ENCODE results near the gene SCFD1.
"Not testable (repeated sequence)": the region's sequence is repeated elsewhere in the genome, so short reads cannot be mapped to it uniquely, and the experiment has no call there.

The SCFD1 gene

DNA sequence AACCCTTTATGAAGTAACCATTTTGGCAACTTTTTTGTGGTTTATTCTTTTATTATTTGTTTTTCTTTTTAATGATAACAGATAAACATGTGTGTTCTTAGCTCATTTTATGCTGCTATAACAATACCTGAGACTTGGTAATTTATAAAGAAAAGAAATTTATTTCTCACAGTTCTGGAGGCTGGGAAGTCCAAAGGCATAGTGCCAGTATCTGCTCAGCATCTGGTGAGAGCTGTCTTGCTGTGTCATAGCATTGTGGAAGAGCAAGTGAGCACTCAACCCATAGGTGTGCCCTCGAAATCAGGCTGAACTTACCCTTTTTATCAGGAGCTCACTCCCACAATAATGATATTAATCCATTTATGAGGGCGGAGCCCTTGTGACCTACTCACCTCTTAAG lies 8.0 kb upstream of the SCFD1 start:
- no peak for DNase-seq

DNA sequence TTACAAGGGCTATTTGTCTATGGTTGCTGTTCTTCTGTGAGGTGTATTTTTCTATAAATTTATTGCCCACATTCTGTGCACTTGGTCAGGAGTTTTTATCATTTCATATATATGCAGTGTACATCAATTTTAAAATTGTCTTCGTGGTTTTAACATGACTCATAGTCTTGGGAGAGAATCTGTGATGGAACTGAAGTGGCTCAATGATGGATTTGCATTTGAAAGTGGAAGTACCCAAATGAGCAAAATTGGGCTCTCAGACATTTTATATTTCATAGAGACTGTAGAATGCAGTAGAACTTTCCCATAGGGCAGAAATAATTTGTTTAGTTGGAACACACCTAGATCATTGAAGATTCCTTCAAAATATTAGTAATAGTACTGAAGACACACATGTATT lies 1.9 kb upstream of the SCFD1 start:
- DNase-seq = no peak

DNA sequence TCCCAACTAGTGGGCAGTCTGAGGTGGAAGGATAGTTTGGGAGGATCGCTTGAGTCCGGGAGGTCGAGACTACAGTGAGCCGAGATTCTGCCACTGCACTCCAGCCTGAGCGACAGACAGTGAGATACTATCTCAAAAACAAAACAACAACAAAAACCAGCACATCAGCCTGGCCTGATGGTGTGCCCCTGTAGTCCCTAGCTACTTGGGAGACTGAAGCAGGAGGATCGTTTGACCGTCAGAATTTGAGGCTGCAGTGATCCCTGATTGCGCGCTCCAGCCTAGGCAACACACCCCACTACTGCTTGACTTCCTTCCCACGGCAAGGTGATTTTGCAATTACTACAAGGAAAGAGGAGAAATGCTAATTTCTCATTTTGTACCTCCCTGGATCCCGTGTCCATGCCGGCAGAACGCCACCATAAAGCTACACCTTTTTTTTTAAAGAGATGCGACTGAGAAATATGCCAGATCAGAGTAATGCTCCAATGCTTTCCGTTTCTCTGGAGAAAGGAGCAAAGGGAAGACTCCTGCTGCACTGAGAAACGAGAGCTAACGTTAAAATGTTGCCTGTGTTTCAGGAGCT lies 672 bp upstream of the SCFD1 start:
- DNase-seq = peak; percentile 13

DNA sequence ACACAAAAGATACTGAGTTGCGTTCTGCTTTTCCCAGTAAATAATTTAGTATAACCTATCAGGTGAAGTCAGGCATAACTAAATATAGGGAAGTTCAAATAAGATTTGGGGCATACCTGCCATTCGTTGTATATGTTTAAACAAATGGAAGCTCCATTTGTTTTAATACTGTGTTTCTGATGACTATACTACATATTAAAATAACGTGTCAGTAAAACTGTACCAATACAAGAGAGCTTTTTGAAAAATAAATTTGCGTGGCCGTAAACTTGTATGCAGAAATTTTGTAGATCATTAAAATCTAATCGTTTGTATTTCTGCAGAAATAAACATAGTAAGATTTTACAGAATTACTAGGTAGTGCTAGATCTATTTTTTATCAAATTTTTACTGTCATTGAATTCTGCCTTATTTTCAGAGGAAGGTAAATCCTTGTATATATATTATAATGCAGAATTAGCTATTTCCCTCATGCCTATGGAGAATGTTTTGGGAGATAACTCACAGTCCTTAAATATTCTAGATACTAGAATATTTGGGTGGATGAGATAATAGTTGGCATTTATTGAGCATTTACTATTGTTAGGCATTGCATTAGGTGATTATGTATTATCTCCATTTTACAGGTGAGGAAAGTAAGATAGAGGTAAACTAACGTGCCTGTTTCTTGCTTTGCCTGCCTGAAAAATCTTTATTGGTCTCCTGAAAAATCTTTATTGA lies 1.5 kb downstream of the SCFD1 start:
- DNase-seq = no peak

DNA sequence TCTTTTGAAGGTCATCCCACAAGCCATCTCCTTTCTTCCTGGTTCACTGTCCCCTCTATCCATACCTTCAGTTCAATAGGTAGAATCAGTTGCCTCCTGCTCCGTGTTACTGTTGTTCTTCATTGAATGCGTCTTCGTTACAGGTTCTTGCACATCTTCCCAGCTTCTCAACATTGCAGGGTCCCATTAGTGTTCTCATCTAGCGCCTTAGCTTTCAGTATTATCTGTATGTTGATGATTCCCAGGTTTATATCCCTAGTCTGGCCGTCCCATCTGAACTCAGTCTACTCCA lies 2.0 kb downstream of the SCFD1 start:
- no peak for DNase-seq

DNA sequence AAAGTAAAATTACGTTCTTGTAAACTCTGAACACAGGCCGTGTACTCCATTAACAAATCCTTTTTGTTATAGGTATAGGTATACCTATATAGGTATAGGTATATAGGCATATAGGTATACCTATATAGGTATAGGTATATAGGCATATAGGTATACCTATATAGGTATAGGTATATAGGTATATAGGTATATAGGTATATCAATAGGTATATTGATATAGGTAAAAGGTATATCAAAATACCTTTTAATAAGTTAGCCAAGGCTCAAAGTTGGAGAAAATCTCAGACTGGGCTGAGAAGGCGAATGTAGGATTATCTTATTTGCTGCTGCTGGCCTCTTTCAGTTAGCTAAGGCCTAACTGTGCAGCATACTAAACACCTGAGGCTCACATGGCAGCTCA lies 3.4 kb downstream of the SCFD1 start:
- no peak for DNase-seq

DNA sequence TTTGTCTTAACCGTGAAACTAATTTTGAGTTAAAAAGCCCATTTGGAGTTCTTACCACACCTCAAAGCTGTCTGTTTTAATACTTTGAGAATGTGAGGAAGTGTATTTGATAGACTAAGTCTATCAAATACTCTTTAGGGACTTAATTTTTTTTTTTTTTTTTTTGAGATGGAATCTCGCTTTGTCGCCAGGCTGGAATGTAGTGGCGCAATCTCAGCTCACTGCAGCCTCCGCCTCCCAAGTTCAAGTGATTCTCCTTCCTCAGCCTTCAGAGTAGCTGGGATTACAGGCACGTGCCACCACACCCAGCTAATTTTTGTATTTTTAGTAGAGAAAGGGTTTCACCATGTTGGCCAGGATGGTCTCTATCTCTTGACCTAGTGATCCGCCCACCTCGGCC lies 7.3 kb downstream of the SCFD1 start:
- DNase-seq = not testable (repeated sequence)

DNA sequence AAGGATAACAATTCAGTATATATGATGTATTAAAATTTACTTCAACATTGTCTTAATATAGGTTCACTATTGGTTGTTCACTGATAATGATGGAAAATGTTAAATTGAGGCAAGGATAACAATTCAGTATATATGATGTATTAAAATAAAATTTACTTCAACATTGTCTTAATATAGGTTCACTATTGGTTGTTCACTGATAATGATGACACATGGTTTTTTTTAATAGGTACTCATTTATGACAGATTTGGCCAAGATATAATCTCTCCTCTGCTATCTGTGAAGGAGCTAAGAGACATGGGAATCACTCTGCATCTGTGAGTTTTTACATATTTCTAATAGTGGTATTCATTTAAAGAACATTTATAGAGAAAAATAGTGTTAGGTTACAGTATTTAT lies 8.1 kb downstream of the SCFD1 start:
- no peak for DNase-seq

DNA sequence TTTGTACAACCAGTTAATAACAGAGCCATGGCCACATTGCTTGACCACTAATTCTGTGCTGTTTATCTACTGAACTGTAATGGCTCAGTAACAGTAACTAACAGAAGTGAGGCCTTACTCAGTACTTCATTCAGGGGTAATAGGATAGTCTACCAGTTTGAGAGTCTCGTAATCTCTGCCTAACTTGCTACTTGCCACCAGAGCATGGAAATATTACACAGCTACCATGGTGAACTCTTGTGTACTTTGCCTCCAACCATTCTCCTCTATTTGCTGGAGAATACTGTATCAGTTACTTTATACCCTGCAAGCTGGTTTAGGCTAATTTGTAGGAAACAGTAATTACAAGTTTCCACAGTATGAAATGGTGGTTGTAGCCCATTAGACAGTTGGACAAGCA lies 10.6 kb downstream of the SCFD1 start:
- no peak for DNase-seq

DNA sequence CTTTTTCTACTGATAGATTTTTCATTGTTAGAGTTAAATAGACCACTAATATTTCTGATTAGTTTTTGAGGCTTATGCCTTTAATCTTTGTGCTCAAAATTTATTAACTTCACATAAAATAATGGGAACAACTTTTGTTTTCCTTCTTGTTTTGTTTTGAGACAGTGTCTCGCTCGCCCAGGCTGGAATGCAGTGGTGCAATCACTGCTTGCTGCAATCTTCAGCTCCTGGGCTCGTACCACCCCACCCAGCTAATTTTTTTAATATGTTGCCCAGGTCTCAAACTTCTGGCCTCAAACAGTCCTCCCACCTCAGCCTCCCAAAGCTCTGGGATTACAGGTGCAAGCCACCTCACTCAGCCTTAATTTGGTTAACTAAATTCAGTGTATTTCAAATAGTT lies 16.8 kb downstream of the SCFD1 start:
- no peak for DNase-seq

DNA sequence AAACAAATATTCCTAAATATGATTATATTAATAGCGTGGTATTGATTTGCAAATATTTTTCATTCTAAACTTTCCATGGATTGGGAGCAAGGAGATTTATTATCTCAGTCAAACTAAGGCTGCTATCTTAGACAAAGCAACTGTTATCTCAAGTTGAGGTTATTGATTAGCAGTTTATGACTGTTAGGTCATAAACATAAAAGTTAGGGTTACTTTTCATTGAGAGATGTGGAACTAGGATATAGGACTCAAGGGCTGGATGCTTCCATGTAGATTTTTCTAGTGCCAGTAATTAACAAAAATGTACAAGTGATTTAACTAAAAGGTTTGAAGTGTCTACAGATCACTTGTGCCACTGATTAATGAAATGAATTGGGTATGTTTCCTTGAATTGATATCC lies 19.1 kb downstream of the SCFD1 start:
- no peak for DNase-seq

DNA sequence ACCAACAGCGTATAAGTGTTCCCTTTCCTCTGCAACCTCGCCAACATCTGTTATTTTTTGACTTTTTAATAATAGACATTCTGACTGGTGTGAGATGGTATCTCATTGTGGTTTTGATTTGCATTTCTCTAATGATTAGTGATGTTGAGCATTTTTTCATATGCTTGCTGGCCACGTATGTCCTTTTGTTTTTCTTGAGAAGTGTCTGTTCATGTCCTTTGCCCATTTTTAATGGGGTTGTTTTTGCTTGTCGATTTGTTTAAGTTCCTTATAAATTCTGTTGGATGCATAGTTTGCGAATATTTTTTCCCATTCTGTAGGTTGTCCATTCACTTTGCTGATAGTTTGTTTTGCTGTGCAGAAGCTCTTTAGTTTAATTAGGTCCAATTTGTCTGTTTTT lies 22.3 kb downstream of the SCFD1 start:
- not testable (repeated sequence) for DNase-seq

DNA sequence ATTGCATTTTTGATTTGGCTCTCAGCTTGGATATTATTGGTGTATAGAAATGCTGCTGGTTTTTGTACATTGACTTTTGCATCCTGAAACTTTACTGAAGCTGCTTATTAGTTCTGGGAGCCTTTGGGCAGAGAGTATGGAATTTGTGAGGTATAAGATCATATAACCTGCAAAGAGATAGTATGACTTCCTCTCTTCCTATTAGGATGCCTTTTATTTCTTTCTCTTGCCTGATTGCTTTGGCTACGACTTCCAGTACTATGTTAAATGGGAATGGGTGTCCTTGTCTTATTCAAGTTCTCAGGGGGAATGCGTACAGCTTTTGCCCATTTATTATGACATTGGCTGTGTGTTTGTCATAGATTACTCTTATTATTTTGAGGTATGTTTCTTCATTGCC lies 23.5 kb downstream of the SCFD1 start:
- DNase-seq = no peak

DNA sequence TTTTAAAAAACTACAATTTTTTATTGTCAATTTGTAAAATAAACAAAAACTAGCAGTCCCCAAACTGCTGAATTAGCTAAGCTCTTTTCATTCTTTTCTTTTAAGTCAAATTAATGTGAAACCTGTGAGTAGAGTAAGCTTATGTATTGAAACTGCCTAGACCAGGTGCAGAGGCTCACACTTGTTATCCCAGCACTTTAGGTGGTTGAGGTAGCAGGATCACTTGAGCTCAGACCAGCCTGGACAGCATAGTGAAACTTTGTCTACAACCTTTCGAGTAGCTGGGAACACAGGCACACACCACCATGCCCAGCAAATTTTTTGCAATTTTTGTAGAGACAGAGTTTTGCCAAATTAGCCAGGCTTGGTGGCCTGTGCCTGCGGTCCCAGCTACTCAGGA lies 26.4 kb downstream of the SCFD1 start:
- DNase-seq = no peak

DNA sequence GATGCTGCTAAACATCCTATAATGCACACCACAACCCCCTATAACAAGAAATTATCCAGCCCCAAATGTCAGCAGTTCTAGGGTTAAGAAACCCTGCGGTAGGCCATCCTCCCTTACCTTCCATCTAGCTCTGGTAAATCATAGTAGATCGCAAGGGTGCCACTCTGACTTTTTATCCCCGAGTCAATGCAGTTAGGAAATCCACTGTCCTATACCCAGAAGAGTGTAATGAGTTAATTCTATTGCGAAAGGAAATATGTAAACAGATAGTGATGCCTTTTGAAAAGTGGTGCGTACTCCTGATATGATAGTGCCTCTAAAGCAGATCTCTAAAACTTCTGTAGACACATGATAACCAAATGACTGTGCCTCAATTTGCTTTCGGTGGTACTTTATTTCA lies 29.8 kb downstream of the SCFD1 start:
- DNase-seq = no peak

DNA sequence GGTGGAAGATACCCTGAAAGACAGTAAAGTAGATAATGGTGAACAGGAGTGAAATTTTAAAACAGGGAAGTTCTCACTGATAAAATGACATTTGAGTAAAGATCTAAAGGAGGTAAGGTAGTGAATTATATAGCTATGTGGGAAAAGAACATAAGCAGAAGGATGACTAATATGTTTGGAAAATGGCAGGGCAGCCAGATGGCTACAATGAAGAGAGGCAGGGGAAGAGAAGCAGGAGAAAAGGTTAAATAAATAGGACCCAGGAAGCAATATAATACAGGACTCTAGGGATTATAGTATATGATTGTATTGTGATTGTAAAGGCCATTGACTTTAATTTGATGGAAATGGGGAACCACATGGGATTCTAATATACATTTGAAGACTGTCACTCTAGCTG lies 33.0 kb downstream of the SCFD1 start:
- DNase-seq = no peak

DNA sequence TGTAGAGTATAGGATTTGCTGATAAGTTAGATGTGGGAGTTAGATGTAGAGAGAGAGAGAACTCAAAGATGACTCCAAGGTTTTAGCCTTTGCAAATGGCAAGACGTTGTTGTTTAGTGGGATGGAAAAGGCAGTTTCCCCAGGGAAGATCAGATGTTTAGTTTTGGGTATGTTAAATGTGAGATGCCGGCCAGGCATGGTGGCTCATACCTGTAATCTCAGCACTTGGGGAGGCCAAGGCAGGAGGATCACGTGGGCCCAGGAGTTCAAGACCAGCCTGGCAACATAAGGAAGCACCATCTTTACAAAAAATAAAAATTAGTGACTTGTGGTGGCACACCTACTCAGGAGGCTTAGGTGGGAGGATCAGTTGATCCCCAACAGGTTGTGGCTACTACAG lies 33.5 kb downstream of the SCFD1 start:
- no peak for DNase-seq

DNA sequence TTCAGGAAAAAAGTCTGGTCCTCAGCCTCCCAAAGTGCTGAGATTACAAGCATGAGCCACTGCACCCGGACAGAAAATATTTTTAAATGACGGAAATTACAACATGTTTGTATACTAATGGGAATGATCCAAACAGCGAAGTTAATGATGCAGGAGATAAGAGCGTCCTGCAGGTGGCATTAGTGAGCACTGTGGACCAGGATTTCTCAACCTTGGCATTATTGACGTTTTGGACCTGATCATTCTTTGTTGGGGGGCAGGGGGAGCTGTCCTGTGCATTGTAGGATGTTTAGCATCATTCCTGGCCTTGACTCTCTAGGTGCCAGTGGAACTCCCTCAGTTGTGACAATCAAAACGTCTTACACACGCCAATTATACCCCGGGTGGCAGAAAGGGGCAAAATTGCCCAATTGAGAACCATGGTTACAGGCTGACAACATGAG lies 34.1 kb downstream of the SCFD1 start:
- peak; percentile 53 for DNase-seq

DNA sequence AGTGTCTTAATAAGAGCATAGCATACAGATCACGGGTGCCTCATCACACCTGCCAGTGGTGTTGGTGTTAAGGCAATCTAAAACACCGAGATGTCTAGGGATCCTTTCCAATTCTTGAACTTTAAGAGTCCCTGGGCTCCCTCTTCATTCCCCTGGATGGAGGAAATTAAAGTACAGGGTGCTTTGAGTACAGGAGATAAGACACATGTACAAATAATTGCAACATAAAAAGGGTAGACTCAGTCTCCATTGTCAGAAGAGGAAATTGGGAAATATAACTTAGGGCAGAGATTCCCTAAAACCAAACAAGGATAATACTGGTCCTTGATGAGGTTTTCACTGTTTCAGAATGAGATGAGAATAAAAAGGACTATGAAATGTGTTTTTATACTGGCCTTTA lies 34.9 kb downstream of the SCFD1 start:
- DNase-seq = no peak

DNA sequence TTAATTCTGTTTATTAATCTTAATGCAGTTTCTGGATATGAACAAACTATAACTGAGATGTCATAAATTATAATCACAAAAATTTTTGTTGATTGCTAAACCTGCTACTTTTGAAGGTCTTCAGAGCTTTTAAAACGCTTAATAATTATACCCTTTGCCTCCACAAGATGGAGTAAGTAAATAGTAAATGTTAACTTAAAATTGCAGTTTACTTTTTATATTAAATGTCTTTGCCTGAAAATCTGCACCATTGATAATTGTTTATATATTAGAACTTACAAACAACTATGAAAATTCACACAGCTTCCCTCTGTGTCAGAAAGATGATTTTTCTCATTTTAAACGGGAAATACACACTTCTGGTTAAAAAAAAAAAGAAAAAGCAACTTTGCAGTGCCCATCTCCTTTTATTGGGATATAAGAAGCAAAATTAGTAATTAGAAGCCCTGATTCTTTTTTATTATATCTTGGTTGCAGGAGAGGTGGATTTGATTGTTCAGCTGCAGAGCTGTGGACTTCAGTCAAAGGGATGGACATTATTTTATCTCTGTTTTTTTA lies 35.6 kb downstream of the SCFD1 start:
- DNase-seq = peak; percentile 19

DNA sequence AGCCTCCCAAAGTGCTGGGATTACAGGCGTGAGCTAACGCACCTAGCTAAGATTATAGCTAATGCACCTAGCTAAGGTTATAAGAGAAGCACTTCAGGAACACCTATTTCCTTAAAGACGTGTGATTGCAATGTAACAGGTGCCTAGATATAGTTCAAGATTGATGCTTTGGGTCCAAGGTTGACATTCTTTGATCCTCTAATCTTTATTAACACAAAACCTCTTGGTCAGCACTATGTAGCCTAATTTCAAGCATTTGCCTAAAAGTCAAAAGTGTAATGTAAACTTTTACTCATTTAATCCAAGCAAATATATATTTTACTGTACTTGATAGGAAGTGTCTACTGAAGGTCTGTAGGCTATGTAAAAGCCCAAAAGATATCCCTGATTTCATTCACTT lies 36.5 kb downstream of the SCFD1 start:
- DNase-seq = no peak

DNA sequence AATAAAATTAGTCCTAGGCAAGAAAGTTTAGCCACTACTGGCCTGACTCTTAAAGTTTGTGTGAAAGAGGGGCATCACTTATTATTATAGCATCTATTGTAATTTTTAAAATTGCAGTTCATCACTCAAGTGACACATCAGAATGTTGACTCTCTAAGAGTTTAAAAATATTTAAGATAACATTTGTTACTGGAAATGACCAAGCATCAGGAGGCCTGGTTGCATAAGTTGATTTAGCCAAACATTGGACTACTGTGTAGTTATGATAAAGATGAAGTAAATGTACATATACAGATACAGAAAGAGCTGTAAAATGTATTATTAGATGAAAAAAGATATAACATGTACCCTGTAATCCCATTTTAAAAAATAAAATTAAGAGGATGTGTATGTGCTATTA lies 47.5 kb downstream of the SCFD1 start:
- DNase-seq = no peak

DNA sequence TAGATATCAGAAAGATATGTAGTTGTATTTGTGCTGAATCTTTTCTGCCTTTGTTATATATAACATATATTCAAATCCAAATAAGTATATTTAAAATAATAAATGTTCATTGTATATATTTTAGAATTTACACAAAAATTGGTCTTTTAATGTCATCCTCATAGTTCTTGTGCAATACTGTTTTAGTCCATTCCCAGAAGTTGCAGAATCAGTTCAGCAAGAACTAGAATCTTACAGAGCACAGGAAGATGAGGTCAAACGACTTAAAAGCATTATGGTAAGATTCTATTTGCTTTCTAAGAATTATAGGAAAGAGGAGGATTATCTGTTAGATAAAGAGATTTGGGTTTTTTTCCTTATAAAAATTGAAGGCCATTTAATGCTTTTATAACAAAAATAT lies 51.0 kb downstream of the SCFD1 start:
- no peak for DNase-seq

DNA sequence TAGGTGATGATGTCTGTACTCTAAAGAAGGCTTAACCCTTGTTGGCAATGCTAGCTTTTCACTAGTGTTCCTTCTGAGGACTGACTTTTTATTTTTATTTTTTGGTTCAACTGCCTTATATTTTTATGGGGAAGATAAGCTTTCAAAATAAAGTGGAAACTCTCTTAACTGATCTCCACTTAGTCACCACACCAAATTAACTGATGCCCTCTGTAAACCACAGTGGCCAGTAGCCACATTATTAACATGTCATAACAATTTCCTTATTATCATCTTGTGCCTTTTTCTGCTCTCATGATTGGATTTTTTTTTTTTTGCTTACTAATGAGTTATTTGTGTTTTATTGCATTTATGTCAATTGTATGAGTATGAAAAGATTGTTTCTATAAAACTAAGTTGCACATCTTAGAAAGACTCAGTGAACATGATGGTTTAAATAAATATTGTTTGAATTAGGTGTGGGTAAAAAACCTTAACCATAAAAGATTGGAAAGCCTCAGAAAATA lies 56.9 kb downstream of the SCFD1 start:
- no peak for DNase-seq

DNA sequence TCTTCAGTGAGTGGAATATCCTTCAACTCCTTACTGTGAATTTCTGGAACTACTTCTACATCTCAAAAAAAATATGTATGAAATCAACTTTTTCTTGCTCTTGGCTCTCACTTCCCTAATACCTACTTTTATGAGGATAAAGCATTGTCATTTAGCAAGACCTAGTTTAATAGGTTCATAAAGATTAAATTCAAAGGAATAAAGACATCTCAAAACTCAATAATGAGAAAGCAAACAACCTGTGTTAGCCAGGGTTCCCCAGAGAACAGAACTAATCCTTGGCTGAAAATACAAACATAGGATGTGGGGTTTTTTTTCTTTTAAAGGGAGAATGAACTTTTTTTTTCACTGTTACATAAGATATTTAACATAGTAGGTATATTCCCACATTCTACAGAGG lies 57.9 kb downstream of the SCFD1 start:
- DNase-seq = no peak
